NCI-H2029 (cell line): ENCODE results near the gene TMEM244.
"Not testable (repeated sequence)": the region's sequence is repeated elsewhere in the genome, so short reads cannot be mapped to it uniquely, and the experiment has no call there.

Experiments used
- DNase-seq: peaks from one replicate; lab custom pipeline; 2025; lab: John Stamatoyannopoulos, UW

TMEM244 gene

DNA sequence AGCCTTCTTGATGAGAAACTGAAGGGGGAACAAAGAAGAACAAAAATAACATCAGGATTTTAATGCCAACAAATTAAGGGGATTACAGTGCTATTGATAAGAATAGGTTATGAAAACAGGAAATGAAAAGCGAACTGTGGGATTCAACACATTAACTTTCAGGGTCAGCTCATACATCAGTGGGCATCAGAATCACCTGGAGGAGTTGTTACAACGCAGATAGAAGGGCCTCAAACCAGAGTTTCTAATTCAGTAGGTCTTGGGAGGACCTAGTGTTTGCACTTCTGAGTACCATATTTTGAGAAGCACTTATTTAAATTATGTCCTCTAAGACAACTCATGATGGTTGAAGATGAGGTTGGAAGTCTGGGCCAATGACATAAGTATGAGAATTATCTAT lies 5.6 kb upstream of the TMEM244 start:
- no peak for DNase-seq

DNA sequence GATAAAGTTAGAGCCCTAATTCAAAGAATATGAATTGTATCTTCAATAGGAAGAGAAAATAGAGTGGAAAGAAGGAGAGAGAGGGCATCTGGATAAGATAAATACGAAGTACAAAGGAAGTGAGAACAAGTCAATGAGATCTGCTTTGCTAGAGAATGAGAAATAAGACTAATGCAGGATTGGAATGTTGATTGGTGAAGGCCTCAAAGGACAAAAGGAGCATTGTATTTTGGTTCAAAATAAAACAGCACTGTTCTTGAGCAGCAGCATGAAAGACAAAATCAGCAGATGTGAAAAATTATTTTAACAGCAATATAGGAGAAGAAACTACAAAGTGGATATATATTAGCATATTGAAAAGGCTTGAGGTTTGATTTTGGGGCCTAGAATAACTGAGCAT lies 5.1 kb upstream of the TMEM244 start:
- no peak for DNase-seq

DNA sequence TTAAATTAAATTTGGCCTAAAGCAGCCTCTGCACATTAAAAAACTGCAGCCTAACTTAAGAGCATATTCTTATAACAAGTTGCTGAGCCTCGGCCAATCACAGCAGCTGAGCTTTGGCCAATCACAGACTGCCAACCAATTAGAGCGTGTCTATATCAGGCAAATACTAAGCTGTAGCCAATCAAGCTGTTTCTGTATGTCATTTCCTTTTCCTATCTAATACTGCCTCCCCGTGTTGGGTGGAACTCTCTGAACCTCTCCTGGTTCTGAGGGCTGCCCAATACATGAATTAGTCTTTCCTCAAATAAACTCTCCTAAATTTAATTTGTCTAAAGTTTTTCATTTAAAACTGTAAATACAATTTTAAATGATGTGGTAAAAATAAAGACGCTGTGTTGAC lies 3.9 kb upstream of the TMEM244 start:
- no peak for DNase-seq

DNA sequence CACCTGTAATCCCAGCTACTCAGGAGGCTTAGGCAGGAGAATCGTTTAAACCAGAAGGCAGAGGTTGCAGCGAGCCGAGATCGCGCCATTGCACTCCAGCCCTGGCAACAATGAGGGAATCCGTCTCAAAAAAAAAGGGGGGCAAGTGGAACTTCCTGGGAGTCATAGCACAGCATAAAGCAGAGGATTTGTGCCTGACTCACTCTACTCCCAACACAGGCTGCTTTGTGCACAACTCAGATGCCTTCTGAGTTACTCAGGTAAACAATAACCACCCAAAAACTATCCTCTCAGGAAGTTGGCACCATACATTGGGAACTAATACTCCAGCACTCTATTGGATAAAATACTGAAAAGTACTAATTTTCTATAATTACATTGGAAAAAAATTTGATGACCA lies 2.5 kb upstream of the TMEM244 start:
- DNase-seq, result no peak

DNA sequence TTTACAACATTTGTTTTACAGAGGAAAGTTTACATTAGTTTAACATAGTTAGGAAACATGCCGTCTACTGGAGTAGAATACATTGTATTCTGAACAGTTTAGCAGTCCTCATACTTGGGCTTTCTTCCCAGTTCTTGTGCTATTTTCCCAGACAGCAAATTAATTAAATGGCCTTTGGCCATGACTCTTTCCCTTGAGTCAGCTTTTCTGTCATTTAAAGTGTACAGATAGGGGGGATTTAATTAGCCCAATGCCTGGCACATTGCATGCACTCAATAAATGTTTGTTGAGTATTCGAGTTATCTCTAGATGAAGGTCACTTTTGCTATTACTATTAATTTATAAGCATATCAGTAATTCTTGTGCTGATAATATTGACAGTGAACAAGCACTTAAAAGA lies 1.6 kb downstream of the TMEM244 start:
- no peak for DNase-seq

DNA sequence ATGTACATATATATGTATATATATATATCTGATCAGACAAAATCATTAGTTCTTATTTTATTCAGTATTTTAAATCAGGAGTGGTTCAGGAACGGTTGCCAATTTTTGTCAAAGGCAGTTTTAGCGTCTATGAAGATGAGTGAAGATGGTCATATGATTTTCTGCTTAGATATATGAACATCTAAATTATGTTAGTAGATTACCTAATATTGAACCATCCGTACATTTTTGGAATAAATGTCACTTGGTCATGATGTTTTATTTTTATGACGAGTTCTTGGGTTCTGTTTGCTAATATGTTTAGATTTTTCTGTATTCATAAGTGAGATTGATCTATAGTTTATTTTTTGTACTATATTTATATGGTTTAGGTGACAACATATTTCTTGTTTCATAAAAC lies 3.3 kb downstream of the TMEM244 start:
- no peak for DNase-seq

DNA sequence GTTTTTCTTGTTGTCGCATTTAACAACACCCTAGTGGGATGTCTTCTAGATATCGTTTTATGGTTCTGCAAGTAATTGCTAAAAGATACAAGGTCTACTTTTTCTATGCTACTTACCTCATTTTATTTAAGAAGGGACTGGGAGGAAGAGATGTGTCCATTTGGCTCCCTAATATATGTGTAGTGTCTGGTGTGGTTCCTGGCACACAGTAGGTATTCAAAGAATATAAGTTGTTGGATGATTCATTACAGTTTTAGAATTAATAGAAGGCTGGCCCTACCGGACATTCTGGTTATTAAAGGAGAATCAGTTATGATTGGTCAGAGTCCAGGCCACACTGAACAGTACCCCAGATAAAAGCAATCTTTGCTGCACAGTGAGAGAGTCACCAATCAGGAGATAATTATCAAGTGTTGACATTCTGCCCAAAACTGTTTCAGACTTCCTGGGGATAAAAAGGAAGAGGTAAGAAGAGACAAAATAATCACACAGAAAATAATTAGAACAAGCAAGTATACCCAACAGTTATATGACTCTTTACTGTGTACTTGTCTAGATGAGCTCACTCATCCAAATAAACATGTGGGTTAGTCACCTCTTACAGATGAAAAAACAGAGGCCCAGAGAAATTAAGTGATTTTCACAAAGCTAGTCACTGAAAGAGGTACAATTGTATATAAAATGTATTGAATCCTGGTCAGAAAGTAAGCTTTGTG lies 7.0 kb downstream of the TMEM244 start:
- no peak for DNase-seq

DNA sequence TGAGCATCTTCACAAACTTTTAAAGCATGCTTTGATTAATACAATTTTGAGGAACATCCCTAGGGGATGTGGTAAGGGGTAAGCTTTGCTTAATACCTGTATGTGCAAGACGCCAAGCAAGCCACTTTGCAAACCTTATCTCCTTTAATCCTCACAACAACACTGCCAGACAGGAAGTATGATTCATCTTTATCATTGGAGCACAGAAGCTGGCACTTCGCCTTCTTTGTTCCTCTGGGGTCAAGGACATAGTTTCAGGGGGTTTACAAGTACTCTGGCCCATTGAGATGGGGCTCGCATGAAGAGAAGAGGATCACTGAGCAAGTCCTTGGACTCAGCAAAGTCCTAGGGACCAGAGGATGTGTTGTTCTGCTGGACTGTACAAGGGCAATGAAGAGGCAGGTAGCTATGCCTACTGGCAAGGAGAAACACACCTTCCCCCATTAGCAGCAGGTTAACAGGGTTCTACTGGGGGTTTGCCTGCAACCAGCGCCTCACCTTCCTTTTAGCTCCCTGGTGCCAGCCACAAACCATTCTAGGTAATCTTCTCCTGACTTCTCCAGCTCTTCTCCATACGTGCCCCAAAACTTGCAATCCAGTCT lies 8.8 kb downstream of the TMEM244 start:
- DNase-seq, result no peak

DNA sequence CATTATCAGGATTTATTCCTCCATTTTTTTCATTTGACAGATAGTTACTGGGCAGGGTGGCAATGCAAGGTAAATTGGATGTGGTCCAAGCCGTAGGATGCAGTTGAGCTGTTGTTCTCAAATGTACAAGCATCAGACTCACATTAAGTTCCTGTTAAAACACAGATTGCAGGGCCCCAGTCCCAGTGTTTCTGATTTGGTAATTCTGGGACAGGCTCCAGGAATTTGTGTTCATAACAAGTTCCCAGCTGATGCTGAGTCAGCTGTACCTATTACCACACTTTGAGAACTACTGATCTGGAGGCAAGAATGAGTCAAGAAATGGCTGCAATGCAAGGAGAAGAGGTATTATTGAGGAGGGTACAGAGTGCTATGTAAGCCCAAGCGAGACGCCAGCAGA lies 11.7 kb downstream of the TMEM244 start:
- no peak for DNase-seq

DNA sequence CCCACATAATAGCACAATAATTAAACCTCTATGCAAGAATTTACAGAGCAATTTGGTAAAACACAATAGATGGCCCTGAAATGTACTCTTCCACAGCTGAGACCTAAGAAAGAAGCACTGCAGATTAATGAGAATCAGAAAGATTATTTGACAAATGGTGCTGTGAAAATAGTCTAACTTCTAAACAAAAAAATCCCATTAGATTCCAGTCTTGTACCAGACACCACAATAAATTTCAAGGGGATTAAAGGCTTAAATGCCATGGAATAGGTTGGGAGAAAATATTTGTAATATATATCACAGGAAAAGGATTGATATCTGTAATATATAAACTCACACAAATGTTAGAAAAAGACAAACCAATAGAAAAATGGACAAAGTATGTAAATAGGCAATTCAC lies 14.4 kb downstream of the TMEM244 start:
- DNase-seq, result no peak

DNA sequence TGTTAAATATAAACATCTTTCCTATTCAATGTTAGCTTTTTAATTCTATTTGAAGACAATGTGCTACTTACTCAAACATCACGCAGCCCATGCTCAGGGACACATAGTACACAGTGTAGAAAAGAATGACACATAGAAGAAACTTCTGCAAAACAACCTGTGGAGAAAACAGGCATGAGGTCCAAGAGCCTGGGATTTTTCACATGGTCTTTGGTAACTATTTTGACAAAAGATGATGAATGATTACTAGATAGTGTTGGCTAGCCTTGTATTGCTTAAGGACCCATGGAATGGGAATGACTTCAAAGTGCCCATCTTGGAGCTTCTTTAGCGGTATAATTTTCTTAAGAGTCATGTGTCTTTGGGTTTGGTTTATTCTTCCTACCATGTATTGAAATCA lies 15.4 kb downstream of the TMEM244 start:
- no peak for DNase-seq

DNA sequence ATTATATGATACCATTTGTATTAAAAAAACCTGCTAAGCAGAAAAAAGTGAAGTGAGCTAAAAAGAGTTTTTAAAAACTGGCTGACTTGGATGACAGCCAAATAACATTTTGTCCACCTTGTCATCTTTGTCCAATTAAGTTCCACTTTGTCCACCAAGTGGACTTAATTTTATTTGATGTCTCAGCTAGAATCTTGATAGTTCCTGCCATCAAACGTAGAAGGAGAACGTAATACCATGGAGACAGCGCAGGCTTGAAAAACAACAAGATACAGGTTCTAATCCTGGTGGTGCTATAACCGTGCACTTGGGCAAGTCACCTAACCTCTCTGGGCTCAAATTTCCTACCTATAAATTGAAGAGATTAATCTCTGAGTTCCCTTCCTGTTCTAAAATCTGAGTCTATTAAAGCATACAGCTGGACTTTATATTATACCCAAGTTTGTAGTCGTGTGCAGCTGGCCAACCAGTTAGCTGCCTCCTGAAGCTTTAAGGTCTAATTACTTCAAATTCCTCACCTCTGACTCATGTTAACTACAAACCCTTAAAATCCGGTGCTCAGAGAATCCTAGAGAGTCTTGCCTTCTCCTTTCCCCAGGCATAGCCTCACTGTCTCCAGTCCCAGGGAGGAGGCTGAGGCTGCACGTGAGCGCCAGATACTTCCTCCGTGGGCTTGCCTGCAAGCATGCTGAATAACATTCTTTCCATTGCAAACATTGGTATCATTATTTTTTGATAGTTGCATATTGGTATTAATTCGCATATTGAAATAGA lies 16.8 kb downstream of the TMEM244 start:
- no peak for DNase-seq

DNA sequence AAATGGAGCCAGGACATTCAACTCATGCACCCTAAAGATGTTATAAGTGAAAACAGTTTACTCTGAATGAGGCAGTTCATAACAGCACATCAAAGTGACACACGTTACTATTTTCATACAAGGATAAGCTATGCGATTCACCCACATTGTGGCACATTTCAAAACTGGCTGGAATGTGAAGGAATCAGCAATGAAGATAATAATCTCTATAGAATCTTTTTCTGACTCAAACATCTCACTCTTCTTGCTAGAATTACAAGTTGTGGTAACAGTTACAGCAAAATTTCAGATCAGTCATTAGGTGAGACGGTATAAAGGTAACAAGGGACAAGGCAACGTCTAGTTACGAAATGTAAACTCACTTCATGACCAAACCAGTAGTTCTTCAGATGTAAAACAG lies 17.5 kb downstream of the TMEM244 start:
- no peak for DNase-seq

DNA sequence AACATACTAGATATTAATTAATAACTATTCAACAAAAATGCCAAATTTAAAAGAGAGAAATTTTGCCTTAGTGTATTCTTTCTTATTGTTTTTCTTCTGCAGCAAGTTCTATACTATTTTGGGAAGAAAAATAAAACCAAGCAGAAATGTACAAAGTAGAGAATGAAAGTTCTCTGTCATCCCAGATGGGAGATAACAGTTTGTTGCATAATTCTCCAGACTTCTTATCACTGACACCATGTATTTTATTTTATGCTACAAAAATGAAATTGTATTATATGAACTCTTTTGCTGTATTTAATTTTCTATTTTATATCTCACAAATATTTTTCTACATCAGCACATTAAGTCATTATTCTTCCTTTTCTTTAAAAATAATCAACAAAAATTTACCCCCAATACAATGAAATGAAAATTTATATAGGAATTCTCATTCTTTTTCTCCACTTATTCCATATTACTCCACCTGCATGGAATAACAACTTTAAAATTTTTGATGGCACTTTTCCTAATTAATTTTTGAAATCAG lies 18.2 kb downstream of the TMEM244 start:
- DNase-seq, result no peak

DNA sequence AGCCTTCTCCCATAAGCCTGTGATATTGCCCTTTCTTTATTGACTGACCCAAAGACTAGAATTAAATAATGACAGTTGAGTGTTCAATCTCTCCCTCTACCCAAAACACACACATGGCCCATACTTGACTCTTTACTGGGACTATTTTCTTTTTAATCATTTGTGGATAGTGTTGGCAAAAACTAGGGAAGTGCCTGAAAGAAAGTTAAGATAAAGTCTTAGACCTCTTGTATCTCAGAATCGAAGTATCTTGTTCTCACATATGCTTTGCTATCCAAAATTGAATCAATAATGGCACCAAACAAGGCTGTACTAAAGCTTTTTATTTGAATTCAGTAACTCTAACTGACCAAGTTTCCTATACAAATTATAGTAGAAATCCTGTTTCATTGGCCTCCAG lies 19.0 kb downstream of the TMEM244 start:
- DNase-seq, result no peak

DNA sequence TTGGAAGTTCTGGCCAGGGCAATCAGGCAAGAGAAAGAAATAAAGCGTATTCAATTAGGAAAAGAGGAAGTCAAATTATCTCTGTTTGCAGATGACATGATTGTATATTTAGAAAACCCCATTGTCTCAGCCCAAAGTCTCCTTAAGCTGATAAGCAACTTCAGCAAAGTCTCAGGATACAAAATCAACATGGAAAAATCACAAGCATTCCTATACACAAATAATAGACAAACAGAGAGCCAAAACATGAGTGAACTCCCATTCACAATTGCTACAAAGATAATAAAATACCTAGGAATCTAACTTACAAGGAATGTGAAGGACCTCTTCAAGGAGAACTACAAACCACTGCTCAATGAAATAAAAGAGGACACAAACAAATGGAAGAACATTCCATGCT lies 21.6 kb downstream of the TMEM244 start:
- DNase-seq, result not testable (repeated sequence)

DNA sequence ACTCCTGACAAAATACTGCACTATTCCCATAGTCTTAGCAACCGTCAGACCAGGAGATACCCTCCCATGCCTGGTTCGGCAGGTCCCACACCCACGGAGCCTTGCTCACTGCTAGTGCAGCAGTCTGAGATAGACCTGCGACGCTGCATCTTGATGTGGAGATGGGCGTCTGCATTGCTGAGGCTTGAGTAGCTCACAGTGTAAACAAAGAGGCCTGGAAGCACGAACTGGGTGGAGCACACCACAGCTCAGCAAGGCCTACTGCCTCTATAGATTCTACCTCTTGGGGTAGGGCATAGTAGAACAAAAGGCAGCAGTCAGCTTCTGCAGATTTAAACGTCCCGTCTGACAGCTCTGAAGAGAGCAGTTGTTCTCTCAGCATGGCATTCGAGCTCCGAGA lies 25.4 kb downstream of the TMEM244 start:
- no peak for DNase-seq

DNA sequence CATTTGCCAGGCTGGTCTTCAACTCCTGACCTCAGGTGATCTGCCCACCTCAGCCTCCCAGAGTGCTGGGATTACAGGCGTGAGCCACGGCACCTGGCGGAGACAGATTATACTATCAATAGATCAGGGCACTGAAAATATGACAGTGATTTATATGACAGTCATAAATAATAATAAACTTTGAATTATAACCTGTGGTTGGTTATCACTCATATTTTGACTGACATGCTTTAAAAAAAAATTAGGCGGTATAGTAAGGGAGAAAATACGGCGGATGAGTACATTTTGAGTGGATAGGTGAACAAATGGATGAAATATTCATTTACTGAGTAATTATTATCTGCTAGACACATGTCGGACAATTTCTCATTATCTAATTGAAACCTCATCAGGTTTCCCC lies 28.8 kb downstream of the TMEM244 start:
- DNase-seq, result no peak

DNA sequence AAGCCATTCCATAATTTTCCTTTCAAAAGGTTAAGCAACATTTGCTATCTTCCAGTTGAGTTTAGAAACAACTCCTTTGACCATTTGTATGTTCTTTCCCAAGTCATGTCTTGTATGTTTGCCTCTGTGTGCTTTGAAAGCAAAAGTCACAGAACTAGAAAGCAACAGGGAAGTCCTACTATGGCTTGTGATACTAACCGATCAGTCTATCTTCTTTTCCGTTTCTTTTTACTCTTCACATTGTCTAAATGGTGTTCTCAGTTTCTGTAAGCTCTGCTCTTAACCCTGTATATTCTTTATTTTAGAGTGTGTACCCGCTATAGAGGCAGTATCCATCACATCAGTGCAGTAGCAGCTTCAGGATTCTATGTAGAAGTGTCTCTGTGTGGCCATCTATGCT lies 32.9 kb downstream of the TMEM244 start:
- DNase-seq, result no peak

DNA sequence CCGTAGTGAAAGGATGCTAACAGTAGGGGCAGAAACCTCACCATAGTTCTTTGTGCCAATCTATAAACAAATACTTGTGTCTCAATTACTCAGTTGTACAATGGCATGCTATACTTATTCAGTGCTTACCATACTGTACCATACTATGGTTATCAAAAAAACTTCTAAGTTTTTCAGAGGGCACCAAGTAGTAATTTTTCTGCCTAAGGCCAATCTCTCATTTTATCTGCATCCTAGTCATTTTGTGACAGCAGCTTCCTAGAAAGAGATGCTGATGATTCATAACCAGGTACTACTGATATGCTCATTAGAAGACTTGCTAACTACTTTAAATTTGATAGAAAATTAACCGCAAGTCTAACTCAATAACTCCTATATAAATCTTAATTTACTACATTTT lies 42.9 kb downstream of the TMEM244 start:
- DNase-seq, result no peak

DNA sequence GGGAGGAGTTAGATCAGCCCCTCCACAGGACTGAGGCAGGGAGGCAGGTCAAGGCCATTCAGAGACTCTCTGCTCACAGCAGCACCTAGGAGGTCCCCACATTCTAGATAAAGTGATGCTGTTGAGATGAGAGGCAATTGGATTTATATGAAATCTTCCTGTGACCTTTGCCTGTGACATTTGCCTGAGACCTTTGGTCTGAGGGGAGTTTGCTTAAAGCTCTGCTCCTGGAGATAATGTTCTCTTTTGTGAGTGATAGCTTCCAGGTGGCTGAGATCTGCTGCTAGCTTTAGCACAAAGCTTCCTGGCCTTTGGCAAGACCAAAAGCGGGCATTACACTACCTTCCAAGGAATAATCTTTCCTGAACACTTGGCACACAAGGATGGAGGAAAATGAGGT lies 43.3 kb downstream of the TMEM244 start:
- no peak for DNase-seq

DNA sequence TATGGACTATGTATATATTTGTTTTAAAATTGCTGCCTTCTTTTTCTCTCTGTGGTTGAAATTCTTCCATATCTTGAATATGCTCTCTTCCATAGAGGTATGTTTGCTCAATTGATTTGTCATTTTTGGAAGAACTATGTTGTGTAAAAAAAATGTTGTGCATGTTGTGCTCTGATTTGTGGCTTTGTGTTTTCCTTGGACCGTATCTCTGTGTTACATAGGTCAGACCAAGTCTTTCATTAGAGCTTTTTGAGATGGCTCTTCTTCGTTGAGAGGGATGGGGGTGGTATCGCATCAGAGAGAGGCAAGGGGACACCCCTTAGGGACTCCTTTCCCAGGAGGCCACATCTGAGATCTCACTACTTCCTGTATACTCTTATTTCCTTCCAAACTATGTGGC lies 43.8 kb downstream of the TMEM244 start:
- no peak for DNase-seq

DNA sequence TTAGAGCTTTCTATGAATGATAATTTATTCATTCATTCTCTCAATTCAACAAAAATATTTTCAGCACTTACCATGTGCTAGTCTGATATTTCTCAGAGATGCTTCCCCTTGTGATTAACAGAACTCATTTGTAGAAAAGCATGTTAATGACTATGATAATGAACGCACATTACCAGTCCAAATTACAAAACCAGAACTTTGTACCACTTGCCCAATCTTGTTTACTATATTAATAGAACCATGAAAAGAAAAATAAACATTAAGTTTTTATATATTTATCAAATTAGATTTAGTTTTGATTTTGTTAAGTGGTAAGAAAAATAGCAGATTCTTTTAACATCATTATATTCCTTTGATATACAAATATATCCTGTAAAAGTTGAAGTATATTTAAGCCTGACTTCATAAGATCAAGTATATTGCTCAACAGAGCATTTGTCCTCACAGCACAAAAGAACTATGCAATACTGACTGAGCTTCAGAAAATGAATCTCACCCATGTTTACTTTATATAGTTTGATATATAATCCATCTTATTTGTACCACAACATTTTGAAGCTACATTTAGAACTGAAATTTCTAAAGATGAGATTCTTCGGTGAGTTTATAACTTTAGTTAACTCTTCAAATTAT lies 48.9 kb downstream of the TMEM244 start:
- DNase-seq, result no peak
